ENCODE results near the gene TBC1D10A.

GRCh38 chr22:30284172-30284571 is 42.6 kb downstream of the TBC1D10A start:
- TF ChIP-seq POLR2AphosphoS5 (IDR thresholded peaks at IDR 0.05; ENCODE audit: insufficient read depth in 1 of 2, low read depth in 1 of 2), result no peak
- TF ChIP-seq POLR2A (IDR thresholded peaks at IDR 0.05), result no peak
- no peak for TF ChIP-seq CTCF (IDR thresholded peaks at IDR 0.05)
